Endometrial microvascular endothelial cells (primary cell): Measurements from ENCODE around the gene CUBN. TPM values are rescaled to one million over a fixed set of nuclear protein-coding genes. Genes with fewer than 3 reads are reported as not detected.

ENCODE experiments used
- in situ Hi-C: cut with HindIII; loops from 2 replicates; pipeline ENCODE4 v1.10.0; 2017; ENCODE audit warnings: low sequenced_read_pairs, low pct_unique_long_range_greater_than_20kb; ENCODE audit errors: inconsistent ontology term
- total RNA-seq: library from RNA; depleted of rRNA; stranded (reverse); fragments of >200 nt; gene quantifications from one replicate; pipeline ENCODE4 v1.2.3, GENCODE V29; 2015; ENCODE audit errors: inconsistent ontology term

CUBN gene
- total RNA-seq, 1 donor from 2014 or later, result 0.74 TPM

DNA sequence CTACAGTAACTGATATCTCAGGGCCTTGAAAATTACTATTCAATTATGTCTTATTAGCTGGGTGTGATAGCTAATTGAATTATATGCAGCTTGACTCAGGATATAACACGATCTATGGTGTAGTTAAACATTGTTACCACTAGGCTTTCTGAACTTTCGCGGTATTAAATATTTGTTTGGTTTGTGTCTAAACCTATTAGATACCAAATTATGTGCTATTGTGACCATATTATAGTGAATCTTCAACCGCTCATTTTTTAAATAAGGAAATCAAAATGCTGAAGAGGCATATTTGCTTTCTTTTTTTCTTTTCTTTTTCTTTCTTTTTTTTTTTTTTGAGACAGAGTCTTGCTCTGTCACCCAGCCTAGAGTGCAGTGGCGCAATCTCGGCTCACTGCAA, 213.1 kb downstream of the CUBN start:
- in situ Hi-C loops, result no loop called here

DNA sequence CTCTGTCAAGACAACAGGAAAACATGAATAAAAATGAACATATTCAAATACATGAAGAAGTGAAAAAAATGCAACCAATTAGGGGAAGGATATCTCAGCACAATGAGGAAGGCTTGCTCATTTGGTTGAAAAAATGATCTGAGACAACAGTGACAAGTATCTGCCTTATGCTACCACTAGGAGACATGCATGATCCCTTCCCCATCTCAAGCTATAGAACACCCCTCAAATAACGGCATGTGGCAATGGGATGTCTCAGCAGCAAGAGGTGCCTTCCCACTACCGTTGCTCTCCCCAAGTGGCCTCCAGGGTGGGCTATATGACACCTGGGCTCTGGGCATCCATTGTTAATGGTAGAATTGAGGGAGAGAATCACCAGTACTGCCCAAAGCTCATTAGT, 214.3 kb downstream of the CUBN start:
- in situ Hi-C loops, result no loop called here

DNA sequence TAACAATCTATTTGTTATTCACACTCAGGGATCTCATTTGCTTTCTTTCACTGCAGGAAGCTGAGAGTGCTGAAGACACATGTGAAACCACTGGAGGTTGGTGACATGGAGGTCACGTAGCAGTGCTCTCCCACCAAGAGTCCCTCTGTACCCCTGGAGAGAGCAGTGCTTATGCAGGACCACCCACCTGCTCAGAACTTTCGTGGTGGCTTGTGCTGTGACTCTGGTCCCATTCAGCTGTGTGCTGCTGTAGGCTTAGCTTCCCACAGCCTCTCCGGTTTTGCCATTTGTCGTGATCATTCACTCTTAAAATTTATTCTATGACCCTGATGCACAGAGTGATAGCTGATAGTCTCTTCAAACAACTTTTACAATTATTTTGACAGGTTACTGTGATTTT, 216.3 kb downstream of the CUBN start:
- in situ Hi-C loops, result no loop called here

DNA sequence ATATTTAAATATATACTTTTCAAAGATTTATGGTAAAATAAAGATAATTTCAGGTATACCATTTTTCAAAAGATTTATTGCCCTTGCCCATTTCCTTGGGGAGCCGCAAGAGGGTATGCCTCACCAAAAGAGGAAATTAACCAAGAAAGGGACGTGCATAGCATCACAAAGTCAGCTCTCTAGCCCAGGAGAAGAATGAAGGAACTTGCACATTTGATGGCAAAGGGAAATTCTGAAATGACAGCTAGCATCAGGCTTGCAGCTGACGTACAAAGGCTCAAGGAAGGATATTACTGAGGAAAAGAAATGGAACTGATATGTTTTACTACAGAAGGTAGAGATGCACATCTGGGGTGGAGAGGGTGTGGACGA, 218.8 kb downstream of the CUBN start:
- in situ Hi-C loops, result no loop called here

DNA sequence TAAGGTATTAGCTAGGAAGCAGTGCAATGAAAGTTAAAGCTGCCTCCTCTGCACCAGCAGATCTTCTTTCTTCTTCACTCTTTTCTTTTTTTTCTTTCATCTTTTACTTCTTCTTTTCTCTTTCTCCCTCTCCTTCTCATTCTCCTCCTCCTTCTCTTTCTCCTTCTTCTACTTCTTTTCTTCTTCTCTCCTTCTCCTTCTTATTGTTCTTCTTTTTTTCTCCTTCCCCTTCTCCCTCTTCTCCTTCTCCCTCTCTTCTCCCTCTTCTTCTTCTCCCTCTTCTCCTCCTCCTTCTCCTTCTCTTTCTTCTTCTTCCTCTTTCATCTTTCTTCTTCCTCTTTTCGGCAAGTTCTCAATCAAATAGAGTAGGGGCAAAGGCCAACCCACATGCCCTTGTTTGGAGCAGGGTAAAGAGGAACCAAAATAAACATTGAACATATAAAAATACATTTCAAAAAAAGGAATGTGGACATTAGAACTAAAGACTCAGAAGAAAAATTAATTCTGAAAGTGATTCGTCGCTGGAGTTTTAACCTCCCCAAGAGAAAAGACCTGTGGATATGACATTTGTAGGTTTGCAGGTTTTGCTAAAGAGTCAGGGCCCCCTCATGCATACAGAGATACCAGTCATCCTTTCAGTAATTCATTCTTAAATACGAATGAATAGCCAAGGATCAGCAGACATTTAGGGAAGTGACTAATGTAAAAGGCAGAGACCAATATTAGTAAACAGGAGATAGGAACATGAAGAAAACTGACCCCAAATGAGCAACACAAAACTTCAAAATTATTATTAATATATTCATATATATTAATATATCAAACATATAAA, 219.4 kb downstream of the CUBN start:
- in situ Hi-C loops, result no loop called here

DNA sequence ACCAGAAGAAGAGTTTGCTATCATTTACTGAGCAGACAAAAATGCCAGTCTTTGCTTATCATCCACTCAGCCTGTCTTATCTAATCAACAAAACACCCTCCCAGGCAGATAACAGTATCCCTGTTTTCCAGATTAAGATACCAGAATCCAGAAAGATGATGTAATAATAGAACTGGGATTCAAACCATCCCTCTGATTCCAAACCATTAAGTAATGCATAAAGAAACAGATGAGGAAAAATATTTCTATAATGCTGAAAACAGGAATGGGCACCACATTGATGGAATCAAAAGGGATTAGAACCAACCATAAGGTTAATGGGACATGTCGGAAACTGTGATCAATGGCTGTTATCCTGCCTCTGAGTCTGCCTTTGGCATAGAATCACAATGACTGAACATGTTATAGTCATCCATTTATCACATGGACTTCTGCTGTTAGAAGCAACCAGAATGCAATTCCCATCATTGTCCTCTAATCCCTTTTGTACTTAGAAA, 220.3 kb downstream of the CUBN start:
- in situ Hi-C loops, result no loop called here

DNA sequence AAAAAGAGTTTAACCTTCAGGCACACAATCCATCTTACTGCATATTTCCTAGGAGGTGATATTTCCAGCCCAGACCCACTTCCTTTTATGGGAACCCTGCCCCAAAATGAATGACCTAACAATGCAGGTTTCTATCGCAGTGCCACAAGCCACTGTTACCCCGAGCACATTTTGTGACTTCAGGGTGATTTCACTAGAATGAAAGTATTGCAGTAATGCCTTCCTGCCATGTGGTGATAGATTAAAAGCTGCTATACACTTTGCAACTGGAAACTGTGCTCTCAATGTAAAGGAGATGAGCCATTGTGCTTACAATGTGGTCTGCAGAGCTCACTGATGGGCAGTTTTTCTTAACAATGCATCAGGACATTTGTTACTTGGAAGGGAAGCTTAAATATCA, 221.9 kb downstream of the CUBN start:
- in situ Hi-C loops, result no loop called here

DNA sequence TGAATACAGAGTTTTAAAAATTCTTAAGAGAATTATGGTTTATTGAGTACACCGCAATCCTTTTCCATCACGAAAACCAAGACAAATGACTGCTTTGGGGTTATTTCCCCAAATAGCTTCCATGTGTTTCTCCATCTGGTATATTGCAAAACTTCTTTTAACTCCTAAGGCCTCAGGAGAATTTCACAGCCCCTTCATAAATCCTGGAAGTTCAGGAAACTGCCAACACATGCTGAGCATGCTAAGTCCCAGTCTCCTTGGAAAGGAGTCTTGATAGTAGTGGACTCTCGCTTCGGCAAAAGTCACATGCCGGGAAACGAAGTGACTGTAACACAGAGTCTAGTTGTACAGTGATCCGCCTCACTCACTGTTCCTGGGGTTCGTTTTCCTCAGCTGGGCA, 224.3 kb downstream of the CUBN start:
- in situ Hi-C loops, result no loop called here

DNA sequence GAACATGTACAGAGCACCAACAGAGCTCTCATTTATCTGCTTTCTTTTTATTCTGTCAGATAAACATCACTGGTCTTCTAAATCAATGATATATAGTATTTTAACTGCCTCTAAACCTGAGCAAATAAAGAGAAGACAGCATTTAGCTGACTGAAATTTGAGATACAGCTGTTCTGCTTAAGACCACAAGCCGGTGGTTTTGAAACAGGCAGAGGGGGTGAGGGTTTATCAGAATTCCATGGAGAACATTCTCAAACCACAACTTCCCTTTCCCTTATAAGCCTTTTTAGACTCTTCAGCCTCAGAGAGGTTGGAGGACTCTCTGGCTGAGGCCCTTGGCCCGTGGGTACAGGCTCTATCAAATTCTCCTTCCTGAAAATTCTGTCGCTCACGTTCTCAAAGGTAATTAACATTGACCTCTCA, 225.0 kb downstream of the CUBN start:
- in situ Hi-C loops, result no loop called here

DNA sequence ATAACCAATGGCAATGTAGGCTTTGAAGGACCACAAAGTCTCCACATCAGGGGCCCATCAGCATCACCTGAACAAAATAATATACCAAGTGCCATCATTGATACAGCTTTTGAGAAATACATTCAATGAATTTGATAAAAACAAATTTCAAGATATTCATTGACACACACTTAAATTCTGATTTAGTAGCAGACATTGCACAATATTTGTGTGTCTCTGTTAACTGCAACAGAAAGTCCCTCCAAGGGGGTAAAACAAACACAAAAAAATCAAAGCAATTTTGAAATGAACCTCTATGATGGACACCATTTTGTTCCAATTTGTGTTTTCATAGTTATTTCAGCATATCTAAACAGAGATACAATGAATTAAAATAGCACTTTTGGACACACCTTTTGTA, 225.6 kb downstream of the CUBN start:
- in situ Hi-C loops, result no loop called here

DNA sequence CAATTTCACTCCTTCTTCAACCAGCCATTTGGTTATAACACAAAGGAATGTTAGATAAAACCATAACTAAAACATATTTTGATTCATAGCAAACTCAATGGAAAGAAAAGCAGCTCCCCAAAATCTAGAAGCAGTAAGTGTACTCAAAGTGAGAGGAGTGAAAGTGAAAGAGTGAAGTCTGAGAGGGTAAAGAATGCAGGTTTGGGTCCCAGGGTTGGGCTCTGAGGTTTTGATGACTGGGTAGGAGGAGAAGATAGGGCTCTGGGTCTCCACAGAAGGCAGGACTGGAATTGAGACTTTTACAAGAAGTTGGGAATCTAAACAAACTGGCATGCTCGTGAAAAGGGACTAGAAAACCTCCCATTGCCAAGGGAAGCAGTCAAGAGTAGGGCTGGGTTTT, 227.0 kb downstream of the CUBN start:
- in situ Hi-C loops, result no loop called here

DNA sequence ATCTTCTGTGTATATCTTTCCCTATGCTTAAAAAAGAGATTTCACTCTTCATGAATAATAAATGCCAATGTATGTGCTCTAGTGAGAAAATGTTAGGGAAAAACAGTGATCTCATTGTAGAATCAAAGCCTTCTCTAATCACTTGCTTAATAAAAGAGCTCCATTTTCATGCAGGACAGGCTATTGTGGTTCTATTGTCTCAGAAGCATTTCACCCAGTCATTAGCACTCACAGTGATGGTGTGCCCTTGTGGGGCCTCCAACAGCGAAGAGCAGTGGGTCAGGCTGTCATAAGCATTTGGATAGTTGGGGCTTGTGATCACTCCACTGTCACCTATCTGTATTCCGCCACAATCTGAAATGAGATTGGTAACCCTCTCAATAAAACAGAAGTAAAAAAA, 228.5 kb downstream of the CUBN start:
- in situ Hi-C loops, result no loop called here

DNA sequence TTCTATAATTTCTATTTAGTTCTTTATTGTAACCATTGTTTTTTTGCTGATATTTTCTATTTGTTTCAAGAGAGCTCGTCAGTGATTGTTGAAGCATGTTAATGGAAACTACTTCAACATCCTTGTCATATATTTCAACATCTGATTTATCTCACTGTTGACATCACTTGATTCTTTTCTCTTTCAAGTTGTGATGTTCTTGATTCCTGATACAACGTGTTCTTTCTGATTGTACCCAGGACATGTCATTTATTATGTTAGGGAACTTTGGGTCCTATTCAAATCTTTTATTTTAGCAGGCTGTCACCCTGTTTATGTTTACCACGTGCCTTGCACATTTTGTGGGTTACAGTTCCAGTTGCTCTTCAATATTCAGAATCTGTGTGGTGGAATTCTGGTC, 232.6 kb downstream of the CUBN start:
- in situ Hi-C loops, result no loop called here

DNA sequence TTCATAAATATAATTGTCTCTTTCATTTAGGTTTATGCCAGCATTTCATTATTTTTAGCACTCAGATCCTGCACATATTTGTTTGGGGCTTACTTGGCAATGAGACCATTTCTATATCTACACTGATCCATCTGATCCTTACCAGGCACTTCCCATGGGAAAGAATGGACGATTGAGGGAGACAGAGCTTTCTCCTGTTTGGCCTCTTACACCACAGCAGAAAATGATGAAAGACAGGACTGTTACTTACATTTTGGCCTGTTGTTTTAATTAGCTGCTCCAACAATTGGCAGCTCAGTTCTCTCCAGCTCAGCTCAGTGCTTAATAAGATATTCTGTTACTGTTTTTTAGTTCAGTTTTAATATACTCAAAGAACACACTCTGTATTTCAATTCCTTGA, 234.8 kb downstream of the CUBN start:
- in situ Hi-C loops, result no loop called here

DNA sequence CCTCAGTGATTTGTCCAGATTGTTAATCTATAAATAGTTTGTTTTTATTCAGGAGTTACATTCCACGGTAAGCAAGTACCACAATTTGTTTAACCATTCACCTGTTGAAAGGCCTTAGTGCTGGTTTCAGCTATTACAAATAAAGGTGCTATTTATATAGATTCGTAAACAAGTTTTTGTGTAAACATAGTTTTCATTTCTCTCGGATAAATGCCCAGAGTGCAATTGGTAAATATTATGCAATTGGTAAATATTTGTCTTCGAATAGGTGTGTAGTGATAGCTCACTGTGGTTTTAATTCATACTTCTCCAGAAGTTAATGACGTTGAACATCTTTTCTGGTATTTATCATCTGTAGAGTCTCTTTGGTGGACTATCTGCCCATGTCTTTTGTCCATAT, 235.9 kb downstream of the CUBN start:
- in situ Hi-C loops, result no loop called here

DNA sequence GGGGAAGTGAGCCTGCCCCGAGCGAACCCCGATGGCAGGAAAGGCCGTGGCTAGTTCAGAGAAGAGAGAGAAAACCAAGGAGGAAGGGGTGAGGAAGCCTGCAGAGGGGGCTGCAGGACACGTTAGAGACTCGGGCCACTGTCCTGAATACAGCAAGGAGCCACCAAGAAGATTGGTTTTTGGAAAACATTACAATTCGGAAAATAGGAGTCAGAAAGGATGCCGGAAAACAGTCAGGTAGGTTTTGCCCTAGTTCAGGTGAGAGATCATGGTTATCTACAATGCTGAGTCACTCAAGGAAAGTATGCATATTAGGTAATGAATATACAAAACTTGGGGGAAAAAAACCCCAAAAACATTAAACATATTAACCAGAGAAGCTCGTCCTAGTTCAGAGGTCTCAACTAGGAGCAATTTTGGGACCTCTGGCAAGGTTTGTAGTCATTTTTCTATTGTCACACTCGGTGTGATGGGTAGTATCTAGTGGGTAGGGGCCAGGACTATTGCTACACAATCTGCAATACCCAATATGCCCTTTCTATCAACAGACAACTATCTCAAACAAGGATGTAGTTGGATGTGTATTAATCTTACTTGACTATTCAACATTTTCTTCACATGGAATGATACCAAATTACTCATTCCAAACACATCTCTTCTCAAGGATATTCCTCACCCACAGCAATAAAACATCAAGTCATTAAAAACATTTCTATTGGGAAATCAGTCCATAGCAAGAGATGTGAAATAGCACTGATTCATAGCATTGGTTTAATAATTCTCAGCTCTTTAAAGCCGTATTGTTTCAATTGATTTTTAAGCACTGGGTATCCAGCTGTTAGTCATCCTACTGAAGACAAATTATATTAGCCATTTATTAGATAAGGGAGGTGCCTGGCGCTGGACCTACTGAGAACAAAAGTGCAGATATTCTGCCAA, 238.0 kb downstream of the CUBN start:
- in situ Hi-C loops, result no loop called here

DNA sequence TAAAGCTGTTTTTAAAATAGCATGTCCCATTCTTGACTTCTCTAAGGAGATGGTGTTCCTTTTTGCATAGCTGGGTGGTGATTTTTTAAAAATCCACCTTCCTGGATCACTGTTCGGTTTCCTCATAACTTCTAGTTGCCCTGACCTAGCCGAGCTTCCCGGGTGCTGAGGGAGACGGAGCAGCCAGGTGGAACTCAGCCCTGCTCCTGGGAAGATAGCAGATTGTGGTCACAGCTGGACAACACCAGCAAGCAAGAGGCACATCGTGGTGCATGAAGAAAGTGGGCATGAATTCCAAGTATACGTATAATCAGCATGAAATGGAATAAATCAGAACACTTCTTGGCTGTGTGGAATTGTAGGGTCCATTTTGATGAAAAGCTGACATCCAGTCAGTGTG, 238.9 kb downstream of the CUBN start:
- in situ Hi-C loops, result no loop called here

DNA sequence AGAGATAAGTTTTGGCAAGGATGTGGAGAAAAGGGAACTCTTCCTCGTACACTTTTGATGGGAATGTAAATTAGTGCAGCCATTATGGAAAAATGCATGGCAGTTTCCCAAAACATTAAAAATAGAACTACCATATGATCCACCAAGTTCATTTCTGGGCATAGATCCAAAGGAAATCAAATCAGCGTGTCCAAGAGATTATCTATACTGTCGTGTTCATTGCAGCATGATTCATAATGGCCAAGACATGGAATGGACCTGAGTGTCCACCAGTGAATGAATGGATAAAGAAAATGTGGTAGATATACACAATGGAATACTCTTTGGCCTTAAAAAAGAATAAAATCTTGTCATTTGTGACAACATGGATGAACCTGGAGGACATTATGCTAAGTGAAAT, 242.0 kb downstream of the CUBN start:
- in situ Hi-C loops, result no loop called here

DNA sequence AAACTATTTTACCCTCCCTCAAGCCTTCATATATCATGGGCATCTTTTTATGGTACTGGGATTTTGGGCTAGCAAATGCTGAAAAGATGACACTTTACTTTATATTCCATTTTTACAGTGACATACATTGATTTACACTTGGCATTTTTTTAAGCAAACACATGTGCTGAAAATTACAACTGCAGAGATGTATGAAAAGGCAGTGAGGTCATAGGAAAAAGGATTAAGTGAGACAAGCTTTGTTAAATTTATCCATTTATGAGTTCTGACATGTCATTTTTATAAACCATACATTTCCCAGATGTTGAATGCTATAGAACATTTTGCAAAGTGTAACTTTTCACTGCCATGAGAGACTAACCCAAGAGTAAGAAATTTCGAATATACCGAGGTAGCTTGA, 243.6 kb downstream of the CUBN start:
- in situ Hi-C loops, result no loop called here

DNA sequence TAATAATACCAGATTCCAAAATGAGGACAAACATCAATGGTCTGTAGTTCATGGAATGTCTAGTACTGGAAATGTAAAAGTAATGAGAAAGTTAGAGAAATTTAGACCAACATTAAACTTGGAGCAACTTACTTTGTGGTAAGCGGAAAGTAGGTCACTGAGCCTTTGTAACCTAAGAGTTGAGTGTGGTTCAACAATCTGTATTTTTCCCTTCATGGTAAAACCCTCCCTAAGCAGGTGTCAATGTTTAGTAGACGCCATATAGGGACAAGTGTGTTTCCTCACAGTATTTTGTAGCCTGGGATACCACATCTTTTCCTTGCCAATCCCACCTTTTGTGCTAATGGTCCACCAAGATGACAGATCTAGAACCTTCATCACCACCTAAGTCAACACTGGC, 245.1 kb downstream of the CUBN start:
- in situ Hi-C loops, result no loop called here
